Smooth muscle cell (in vitro differentiated cells): ENCODE data around the gene KRTAP20-2. TPM values are rescaled to one million over a fixed set of nuclear protein-coding genes. Genes with fewer than 3 reads are reported as not detected.

Experiments used
- DNase-seq: peaks from one replicate; lab custom pipeline; 2025; ENCODE audit not compliant: unreplicated experiment; lab: John Stamatoyannopoulos, UW
- H2AFZ ChIP-seq: fragments of 200-600 bp; sonication (generic); 2 replicates; pipeline ENCODE4 v1.6.0; 2016; ENCODE audit warnings: antibody characterized with exemption, low read depth, mild to moderate bottlenecking
- H3F3A ChIP-seq: fragments of 200-600 bp; sonication (generic); 2 replicates; pipeline ENCODE4 v1.6.0; 2017; ENCODE audit warnings: antibody characterized with exemption, low read depth
- H3K27ac ChIP-seq: fragments of 200-600 bp; sonication (generic); 2 replicates; pipeline ENCODE4 v1.5.1; 2016; ENCODE audit warnings: low read depth, mild to moderate bottlenecking
- H3K27me3 ChIP-seq: fragments of 200-600 bp; sonication (generic); 2 replicates; pipeline ENCODE4 v1.6.1; 2016; ENCODE audit warnings: low read depth, mild to moderate bottlenecking
- H3K36me3 ChIP-seq: fragments of 200-600 bp; sonication (generic); 2 replicates; pipeline ENCODE4 v1.5.1; 2016; ENCODE audit warnings: low read depth
- H3K4me1 ChIP-seq: fragments of 200-600 bp; sonication (generic); 2 replicates; pipeline ENCODE4 v1.5.1; 2016; ENCODE audit warnings: low read depth
- H3K4me2 ChIP-seq: fragments of 200-600 bp; sonication (generic); 2 replicates; pipeline ENCODE4 v1.6.0; 2016; ENCODE audit warnings: mild to moderate bottlenecking
- H3K4me3 ChIP-seq: fragments of 200-600 bp; sonication (generic); 2 replicates; pipeline ENCODE4 v1.5.1; 2016; ENCODE audit warnings: mild to moderate bottlenecking
- H3K79me2 ChIP-seq: fragments of 200-600 bp; sonication (generic); 2 replicates; pipeline ENCODE4 v1.6.0; 2016; ENCODE audit warnings: low read depth, mild to moderate bottlenecking
- H3K9ac ChIP-seq: fragments of 200-600 bp; sonication (generic); 2 replicates; pipeline ENCODE4 v1.6.0; 2016; ENCODE audit warnings: low read depth
- H3K9me3 ChIP-seq: fragments of 200-600 bp; sonication (generic); replicated peaks from 2 replicates; pipeline ENCODE4 v1.5.1; 2016; ENCODE audit warnings: low read depth
- H4K20me1 ChIP-seq: fragments of 200-600 bp; sonication (generic); 2 replicates; pipeline ENCODE4 v1.6.0; 2016; ENCODE audit warnings: low read depth
- WGBS: methylation state at CpG from one replicate; pipeline ENCODE4 v1.1.7; 2016; ENCODE audit warnings: low lambda C conversion rate; 5-methylcytosine and 5-hydroxymethylcytosine counted together
- polyA plus RNA-seq: library from polyadenylated mRNA; unstranded; fragments of >200 nt; fragmentation: Nextera tagmentation; extraction: Ambion mirVana; gene quantifications from 2 replicates; pipeline ENCODE4 v1.2.1, GENCODE V29; 2016
- total RNA-seq: library from RNA; depleted of rRNA; stranded (reverse); fragments of >200 nt; gene quantifications from 2 replicates; pipeline ENCODE4 v1.2.3, GENCODE V29; 2014
- TF ChIP-seq, protein P1 (sequence below): fragments of 200-600 bp; sonication (generic); IDR thresholded peaks from 2 replicates; pipeline ENCODE4 v1.5.1; 2017; ENCODE audit warnings: borderline replicate concordance, mild to moderate bottlenecking, antibody characterized with exemption; ENCODE audit not compliant: insufficient read depth, poor library complexity, severe bottlenecking

Gene KRTAP20-2
- total RNA-seq (not detected in 2 replicates), polyA plus RNA-seq (not detected in 2 replicates)

DNA sequence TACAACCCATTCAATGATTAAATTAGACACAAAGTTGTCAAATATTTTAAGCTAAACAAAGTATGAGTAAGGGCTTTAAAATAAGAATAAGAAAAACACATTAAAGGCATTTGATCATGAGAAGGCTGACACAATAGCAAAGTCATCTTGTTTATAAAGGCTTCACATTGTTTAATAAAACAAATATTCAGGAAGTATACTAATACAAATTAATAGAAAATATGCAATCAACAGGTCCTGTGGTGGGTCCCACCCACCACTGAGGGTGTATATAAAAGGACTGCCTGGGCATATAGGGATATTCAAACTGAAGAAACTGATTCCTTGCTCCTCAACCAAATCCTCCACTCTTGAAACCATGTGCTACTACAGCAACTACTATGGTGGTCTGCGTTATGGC, at the start of gene KRTAP20-2:
TSS of gene KRTAP20-2 (plus strand) at position 301 of the 400 bp plus-strand sequence. CDS start at position 359, 58 bp downstream.
- Histone ChIP-seq H3K4me3 (no peak within 1 kb of the TSS), H3K79me2 (no peaks in the 10 kb centered on the region), H2AFZ (no peak within 1 kb of the TSS), H3K27ac (no peak within 1 kb of the TSS), H3K27me3 (no peaks in the 10 kb centered on the region), H3F3A (no peaks in the 10 kb centered on the region), H3K9ac (no peak within 1 kb of the TSS), H3K36me3 (no peaks in the 10 kb centered on the region), H3K4me1 (no peaks in the 10 kb centered on the region), H3K4me2 (no peak within 1 kb of the TSS), H3K9me3 (no peaks in the 10 kb centered on the region), H4K20me1 (no peaks in the 10 kb centered on the region)
- WGBS: 92% methylated on average over 1 of the region's 1 CpG
- no peak for DNase-seq
- TF ChIP-seq, protein P1, sequence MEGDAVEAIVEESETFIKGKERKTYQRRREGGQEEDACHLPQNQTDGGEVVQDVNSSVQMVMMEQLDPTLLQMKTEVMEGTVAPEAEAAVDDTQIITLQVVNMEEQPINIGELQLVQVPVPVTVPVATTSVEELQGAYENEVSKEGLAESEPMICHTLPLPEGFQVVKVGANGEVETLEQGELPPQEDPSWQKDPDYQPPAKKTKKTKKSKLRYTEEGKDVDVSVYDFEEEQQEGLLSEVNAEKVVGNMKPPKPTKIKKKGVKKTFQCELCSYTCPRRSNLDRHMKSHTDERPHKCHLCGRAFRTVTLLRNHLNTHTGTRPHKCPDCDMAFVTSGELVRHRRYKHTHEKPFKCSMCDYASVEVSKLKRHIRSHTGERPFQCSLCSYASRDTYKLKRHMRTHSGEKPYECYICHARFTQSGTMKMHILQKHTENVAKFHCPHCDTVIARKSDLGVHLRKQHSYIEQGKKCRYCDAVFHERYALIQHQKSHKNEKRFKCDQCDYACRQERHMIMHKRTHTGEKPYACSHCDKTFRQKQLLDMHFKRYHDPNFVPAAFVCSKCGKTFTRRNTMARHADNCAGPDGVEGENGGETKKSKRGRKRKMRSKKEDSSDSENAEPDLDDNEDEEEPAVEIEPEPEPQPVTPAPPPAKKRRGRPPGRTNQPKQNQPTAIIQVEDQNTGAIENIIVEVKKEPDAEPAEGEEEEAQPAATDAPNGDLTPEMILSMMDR: no peak

- Histone ChIP-seq H3K36me3 (no peaks in the 10 kb centered on the region), H3K79me2 (no peaks in the 10 kb centered on the region), H3F3A (no peaks in the 10 kb centered on the region), H3K9ac (no peak within 1 kb of the TSS), H3K4me2 (no peak within 1 kb of the TSS), H3K9me3 (no peaks in the 10 kb centered on the region), H4K20me1 (no peaks in the 10 kb centered on the region), H3K27me3 (no peaks in the 10 kb centered on the region), H3K4me1 (no peaks in the 10 kb centered on the region), H3K27ac (no peak within 1 kb of the TSS), H3K4me3 (no peak within 1 kb of the TSS), H2AFZ (no peak within 1 kb of the TSS)
- no peak for DNase-seq
- TF ChIP-seq, protein P1: no peak
Observed at GRCh38 chr21:30590297-30590696, 44.7 kb upstream of the KRTAP20-2 start, which contains the start of gene KRTAP22-2. KRTAP22-2 (minus strand) TSS chr21:30590397.

- Histone ChIP-seq H3K27me3 (no peaks in the 10 kb centered on the region), H3K36me3 (no peaks in the 10 kb centered on the region), H3F3A (no peaks in the 10 kb centered on the region), H4K20me1 (no peaks in the 10 kb centered on the region), H3K9me3 (no peaks in the 10 kb centered on the region), H3K27ac (no peak within 1 kb of the TSS), H3K79me2 (no peaks in the 10 kb centered on the region), H3K4me1 (no peaks in the 10 kb centered on the region), H3K4me3 (no peak within 1 kb of the TSS), H3K9ac (no peak within 1 kb of the TSS), H2AFZ (no peak within 1 kb of the TSS), H3K4me2 (no peak within 1 kb of the TSS)
- TF ChIP-seq, protein P1: no peak
- DNase-seq: no peak
- 84% methylated on average over 4 of the region's 4 CpGs for WGBS
Observed at GRCh38 chr21:30592140-30592539, 42.9 kb upstream of the KRTAP20-2 start, which contains the start of gene KRTAP6-3. KRTAP6-3 (plus strand) TSS chr21:30592440; CDS start chr21:30592446, 6 bp downstream.

- no peaks in the 10 kb centered on the region for H3F3A ChIP-seq
- H3K36me3 ChIP-seq: no peaks in the 10 kb centered on the region
- no peaks in the 10 kb centered on the region for H3K79me2 ChIP-seq
- H4K20me1 ChIP-seq: no peaks in the 10 kb centered on the region
- no peak for DNase-seq
- H3K27me3 ChIP-seq: no peaks in the 10 kb centered on the region
- TF ChIP-seq, protein P1: no peak
- no peak within 1 kb of the TSS for H3K4me2 ChIP-seq
- no peaks in the 10 kb centered on the region for H3K4me1 ChIP-seq
- H3K27ac ChIP-seq: no peak within 1 kb of the TSS
- H3K9ac ChIP-seq: no peak within 1 kb of the TSS
- H3K9me3 ChIP-seq: no peaks in the 10 kb centered on the region
- WGBS: 93% methylated on average over 6 of the region's 6 CpGs
- H3K4me3 ChIP-seq: no peak within 1 kb of the TSS
- H2AFZ ChIP-seq: no peak within 1 kb of the TSS
Observed at GRCh38 chr21:30598802-30599201, 36.2 kb upstream of the KRTAP20-2 start, which contains the start of gene KRTAP6-2. KRTAP6-2 (minus strand) TSS chr21:30598902; CDS start chr21:30598874, 28 bp downstream.
